ENCODE results near the gene HDAC8.
A peak's percentile ranks its signal among the peaks of the same experiment; 100 is the strongest.
"Not testable (repeated sequence)": the region's sequence is repeated elsewhere in the genome, so short reads cannot be mapped to it uniquely, and the experiment has no call there.

Gene HDAC8

GRCh38 chrX:72572248-72573157, at the start of gene HDAC8:
TSS of gene HDAC8 (minus strand) at chrX:72572843. CDS start at chrX:72572761, 82 bp downstream.
- peak; percentile 10 for DNase-seq (ENCODE audit: low read depth, low spot score)

- DNase-seq (ENCODE audit: low read depth, low spot score), result no peak
These were observed 49.2 kb upstream of the HDAC8 start for GRCh38 chrX:72621625-72622485.

GRCh38 chrX:72621163-72621562, 48.5 kb upstream of the HDAC8 start:
- DNase-seq (ENCODE audit: low read depth, low spot score), result no peak

GRCh38 chrX:72620550-72621145, 48.0 kb upstream of the HDAC8 start:
- DNase-seq (ENCODE audit: low read depth, low spot score), result peak; percentile 4

- DNase-seq (ENCODE audit: low read depth, low spot score), result no peak
These were observed 36.7 kb upstream of the HDAC8 start for GRCh38 chrX:72609313-72609712.

GRCh38 chrX:72604705-72605104, 32.1 kb upstream of the HDAC8 start:
- DNase-seq (ENCODE audit: low read depth, low spot score), result no peak

- DNase-seq (ENCODE audit: low read depth, low spot score), result no peak
These were observed 31.5 kb upstream of the HDAC8 start for GRCh38 chrX:72604112-72604511.

GRCh38 chrX:72591038-72591437, 18.4 kb upstream of the HDAC8 start:
- not testable (repeated sequence) for DNase-seq (ENCODE audit: low read depth, low spot score)

GRCh38 chrX:72584163-72584562, 11.5 kb upstream of the HDAC8 start:
- no peak for DNase-seq (ENCODE audit: low read depth, low spot score)

- DNase-seq (ENCODE audit: low read depth, low spot score), result no peak
These were observed 3.7 kb upstream of the HDAC8 start for GRCh38 chrX:72576141-72576894.

- DNase-seq (ENCODE audit: low read depth, low spot score), result no peak
These were observed 492 bp upstream of the HDAC8 start for GRCh38 chrX:72573158-72573511.

GRCh38 chrX:72569786-72570185, 2.9 kb downstream of the HDAC8 start:
- no peak for DNase-seq (ENCODE audit: low read depth, low spot score)

- DNase-seq (ENCODE audit: low read depth, low spot score), result no peak
These were observed 4.1 kb downstream of the HDAC8 start for GRCh38 chrX:72568406-72569092.

- no peak for DNase-seq (ENCODE audit: low read depth, low spot score)
These were observed 6.2 kb downstream of the HDAC8 start for GRCh38 chrX:72566448-72566847.

- DNase-seq (ENCODE audit: low read depth, low spot score), result not testable (repeated sequence)
These were observed 13.0 kb downstream of the HDAC8 start for GRCh38 chrX:72559655-72560054.

- no peak for DNase-seq (ENCODE audit: low read depth, low spot score)
These were observed 18.0 kb downstream of the HDAC8 start for GRCh38 chrX:72554448-72555140.

- not testable (repeated sequence) for DNase-seq (ENCODE audit: low read depth, low spot score)
These were observed 20.2 kb downstream of the HDAC8 start for GRCh38 chrX:72552443-72552842.

- DNase-seq (ENCODE audit: low read depth, low spot score), result no peak
These were observed 26.7 kb downstream of the HDAC8 start for GRCh38 chrX:72545990-72546389.

GRCh38 chrX:72540318-72540717, 32.3 kb downstream of the HDAC8 start:
- no peak for DNase-seq (ENCODE audit: low read depth, low spot score)

- DNase-seq (ENCODE audit: low read depth, low spot score), result no peak
These were observed 32.8 kb downstream of the HDAC8 start for GRCh38 chrX:72539822-72540221.

Data from activated CD4-positive, CD25-positive, alpha-beta regulatory T cell treated with anti-CD3 and anti-CD28 coated beads, Interleukin-2, amount 50 U/mL, for 16 hours (primary cell).